Measurements from ENCODE around the gene CARS1. TPM values are rescaled to one million over a fixed set of nuclear protein-coding genes. Genes with fewer than 3 reads are reported as not detected.

CARS1 gene
- total RNA-seq, 2 donors from 2014 or later = 86.2 to 87.2 TPM

- no peaks in the 10 kb centered on the region for H3K9me3 Mint-ChIP-seq
- ATAC-seq (no peak), DNase-seq (ENCODE audit: low spot score in 2 of 2) (no peak)
- peaks cover 7 to 15% of the 10 kb centered on the region in 2 donors for H3K36me3 Mint-ChIP-seq
- H3K27ac Mint-ChIP-seq = no peak overlapping the region
Observed at GRCh38 chr11:2980168-2980840, 76.9 kb downstream of the CARS1 start.

GRCh38 chr11:2977113-2977512 lies 80.1 kb downstream of the CARS1 start:
- Mint-ChIP-seq H3K27ac (no peak overlapping the region), H3K9me3 (no peaks in the 10 kb centered on the region), H3K36me3 (peaks cover 18 to 22% of the 10 kb centered on the region in 2 donors)
- ATAC-seq (no peak), DNase-seq (ENCODE audit: low spot score in 2 of 2) (no peak)

- H3K27ac Mint-ChIP-seq = peak overlapping the region; percentile 12 to 50
- ATAC-seq (peak in 1 of 2 donors; percentile 18), DNase-seq (ENCODE audit: low spot score in 2 of 2) (no peak)
- H3K9me3 Mint-ChIP-seq = no peaks in the 10 kb centered on the region
- H3K36me3 Mint-ChIP-seq = peaks cover 18 to 27% of the 10 kb centered on the region in 2 donors
Observed at GRCh38 chr11:2976294-2977063, 80.7 kb downstream of the CARS1 start.

GRCh38 chr11:2975594-2975993 lies 81.6 kb downstream of the CARS1 start:
- ATAC-seq = peak; percentile 77 to 82

GRCh38 chr11:2974272-2974671 lies 83.0 kb downstream of the CARS1 start:
- DNase-seq (ENCODE audit: low spot score in 2 of 2) = no peak
- Mint-ChIP-seq H3K27ac (peak overlapping the region in 1 of 2 donors; percentile 83), H3K36me3 (peaks cover 28 to 44% of the 10 kb centered on the region in 2 donors), H3K9me3 (no peaks in the 10 kb centered on the region)
- peak in 1 of 2 donors; percentile 27 for ATAC-seq

More at GRCh38 chr11:2975594-2975993, 81.6 kb downstream of the CARS1 start:
- no peaks in the 10 kb centered on the region for H3K9me3 Mint-ChIP-seq
- DNase-seq (ENCODE audit: low spot score in 2 of 2) = peak in 1 of 2 donors; percentile 34
- H3K36me3 Mint-ChIP-seq = peaks cover 18 to 34% of the 10 kb centered on the region in 2 donors
- no peak overlapping the region for H3K27ac Mint-ChIP-seq

- DNase-seq (ENCODE audit: low spot score in 2 of 2) = no peak
- no peak for ATAC-seq
Observed at GRCh38 chr11:2968341-2968900, 88.8 kb downstream of the CARS1 start.

GRCh38 chr11:2964782-2965181 lies 92.4 kb downstream of the CARS1 start:
- ATAC-seq (no peak), DNase-seq (ENCODE audit: low spot score in 2 of 2) (no peak)
- Mint-ChIP-seq H3K9me3 (no peaks in the 10 kb centered on the region), H3K36me3 (peaks cover 33 to 56% of the 10 kb centered on the region in 2 donors), H3K27ac (no peak overlapping the region)

More at GRCh38 chr11:2968341-2968900, 88.8 kb downstream of the CARS1 start:
- Mint-ChIP-seq H3K9me3 (no peaks in the 10 kb centered on the region), H3K36me3 (peaks cover 27 to 65% of the 10 kb centered on the region in 2 donors), H3K27ac (no peak overlapping the region)

- DNase-seq (ENCODE audit: low spot score in 2 of 2) (no peak), ATAC-seq (no peak)
- Mint-ChIP-seq H3K36me3 (peaks cover 30 to 58% of the 10 kb centered on the region in 2 donors), H3K9me3 (no peaks in the 10 kb centered on the region), H3K27ac (peak overlapping the region; percentile 64 to 81)
Observed at GRCh38 chr11:2963761-2964160, 93.5 kb downstream of the CARS1 start.

- peak overlapping the region; percentile 64 to 81 for H3K27ac Mint-ChIP-seq
- no peaks in the 10 kb centered on the region for H3K9me3 Mint-ChIP-seq
- ATAC-seq = peak; percentile 21 to 22
- H3K36me3 Mint-ChIP-seq = peaks cover 34 to 54% of the 10 kb centered on the region in 2 donors
- DNase-seq (ENCODE audit: low spot score in 2 of 2) = no peak
Observed at GRCh38 chr11:2963112-2963754, 94.0 kb downstream of the CARS1 start.

- Mint-ChIP-seq H3K36me3 (peaks cover 30 to 42% of the 10 kb centered on the region in 2 donors), H3K9me3 (no peaks in the 10 kb centered on the region), H3K27ac (peak overlapping the region in 1 of 2 donors; percentile 64)
- no peak for DNase-seq (ENCODE audit: low spot score in 2 of 2)
- no peak for ATAC-seq
Observed at GRCh38 chr11:2961080-2961479, 96.1 kb downstream of the CARS1 start.

- Mint-ChIP-seq H3K9me3 (no peaks in the 10 kb centered on the region), H3K36me3 (peaks cover 30 to 34% of the 10 kb centered on the region in 2 donors), H3K27ac (no peak overlapping the region)
- no peak for DNase-seq (ENCODE audit: low spot score in 2 of 2)
- ATAC-seq = no peak
Observed at GRCh38 chr11:2960139-2960538, 97.1 kb downstream of the CARS1 start.

GRCh38 chr11:2958251-2958650 lies 99.0 kb downstream of the CARS1 start:
- no peaks in the 10 kb centered on the region for H3K9me3 Mint-ChIP-seq
- ATAC-seq (no peak), DNase-seq (ENCODE audit: low spot score in 2 of 2) (no peak)
- peaks cover 20 to 21% of the 10 kb centered on the region in 2 donors for H3K36me3 Mint-ChIP-seq
- H3K27ac Mint-ChIP-seq = no peak overlapping the region

- H3K27ac Mint-ChIP-seq = peak overlapping the region in 1 of 2 donors; percentile 75
Observed at GRCh38 chr11:2955906-2956476, 101.2 kb downstream of the CARS1 start.

GRCh38 chr11:2954263-2954662 lies 103.0 kb downstream of the CARS1 start:
- ATAC-seq (no peak), DNase-seq (ENCODE audit: low spot score in 2 of 2) (no peak)
- no peak overlapping the region for H3K27ac Mint-ChIP-seq
- H3K9me3 Mint-ChIP-seq = no peaks in the 10 kb centered on the region
- peaks cover 20 to 23% of the 10 kb centered on the region in 2 donors for H3K36me3 Mint-ChIP-seq

More at GRCh38 chr11:2955906-2956476, 101.2 kb downstream of the CARS1 start:
- H3K36me3 Mint-ChIP-seq = peaks cover 17 to 21% of the 10 kb centered on the region in 2 donors
- DNase-seq (ENCODE audit: low spot score in 2 of 2) (no peak), ATAC-seq (no peak)
- H3K9me3 Mint-ChIP-seq = no peaks in the 10 kb centered on the region

- Mint-ChIP-seq H3K9me3 (no peaks in the 10 kb centered on the region), H3K27ac (peak overlapping the region in 1 of 2 donors; percentile 86), H3K36me3 (peaks cover 16 to 23% of the 10 kb centered on the region in 2 donors)
- ATAC-seq (peak in 1 of 2 donors; percentile 11), DNase-seq (ENCODE audit: low spot score in 2 of 2) (no peak)
Observed at GRCh38 chr11:2952290-2952689, 104.9 kb downstream of the CARS1 start.

Data from activated naive CD4-positive, alpha-beta T cell treated with anti-CD3 and anti-CD28 coated beads, Interleukin-2, amount 50 U/mL, for 72 hours (primary cell).